IPS-NIHi11 (cell line): ENCODE results near the gene KRTAP4-7.
"Not testable (repeated sequence)": the region's sequence is repeated elsewhere in the genome, so short reads cannot be mapped to it uniquely, and the experiment has no call there.

ENCODE experiments used
- DNase-seq: peaks from one replicate; pipeline ENCODE4 v3.0.0; 2012; ENCODE audit warnings: mixed read lengths, low spot score

KRTAP4-7 gene

GRCh38 chr17:41084100-41084856 is at the start of gene KRTAP4-7:
KRTAP4-7 (plus strand) TSS chr17:41084150; CDS start chr17:41084207, 57 bp downstream.
- not testable (repeated sequence) for DNase-seq

- DNase-seq: not testable (repeated sequence)
Observed at GRCh38 chr17:41034346-41034935, 49.5 kb upstream of the KRTAP4-7 start, which contains the start of gene KRTAP1-3. KRTAP1-3 (minus strand) TSS chr17:41034874; CDS start chr17:41034821, 53 bp downstream.

GRCh38 chr17:41037853-41038350 is 46.0 kb upstream of the KRTAP4-7 start:
- DNase-seq: no peak

- not testable (repeated sequence) for DNase-seq
Observed at GRCh38 chr17:41040783-41041571, 43.0 kb upstream of the KRTAP4-7 start, which contains the start of gene KRTAP1-1. KRTAP1-1 (minus strand) TSS chr17:41041450; CDS start chr17:41041397, 53 bp downstream.

- DNase-seq: no peak
Observed at GRCh38 chr17:41042953-41043352, 41.0 kb upstream of the KRTAP4-7 start.

GRCh38 chr17:41046735-41047465 is 37.0 kb upstream of the KRTAP4-7 start, which contains the start of gene KRTAP2-1:
KRTAP2-1 (minus strand) TSS chr17:41047316; CDS start chr17:41047267, 49 bp downstream.
- not testable (repeated sequence) for DNase-seq

GRCh38 chr17:41048441-41048840 is 35.5 kb upstream of the KRTAP4-7 start:
- no peak for DNase-seq

- DNase-seq: no peak
Observed at GRCh38 chr17:41049110-41049509, 34.8 kb upstream of the KRTAP4-7 start.

- DNase-seq: no peak
Observed at GRCh38 chr17:41052566-41052965, 31.4 kb upstream of the KRTAP4-7 start.

GRCh38 chr17:41054025-41054424 is 29.9 kb upstream of the KRTAP4-7 start:
- no peak for DNase-seq

- not testable (repeated sequence) for DNase-seq
Observed at GRCh38 chr17:41054556-41054955, 29.4 kb upstream of the KRTAP4-7 start.

GRCh38 chr17:41055130-41055529 is 28.8 kb upstream of the KRTAP4-7 start, which contains the start of gene KRTAP2-2:
KRTAP2-2 (minus strand) TSS chr17:41055230; CDS start chr17:41055211, 19 bp downstream.
- DNase-seq: not testable (repeated sequence)

- DNase-seq: no peak
Observed at GRCh38 chr17:41057547-41057946, 26.4 kb upstream of the KRTAP4-7 start.

- DNase-seq: no peak
Observed at GRCh38 chr17:41058741-41059140, 25.2 kb upstream of the KRTAP4-7 start.

GRCh38 chr17:41059276-41060051 is 24.5 kb upstream of the KRTAP4-7 start:
- DNase-seq: not testable (repeated sequence)

- DNase-seq: no peak
Observed at GRCh38 chr17:41060052-41060604, 23.8 kb upstream of the KRTAP4-7 start, which contains the start of gene KRTAP2-3. KRTAP2-3 (minus strand) TSS chr17:41060114; CDS start chr17:41060050, 64 bp downstream.

GRCh38 chr17:41061964-41062363 is 22.0 kb upstream of the KRTAP4-7 start:
- no peak for DNase-seq

GRCh38 chr17:41063449-41063848 is 20.5 kb upstream of the KRTAP4-7 start:
- no peak for DNase-seq

GRCh38 chr17:41064301-41064700 is 19.6 kb upstream of the KRTAP4-7 start:
- no peak for DNase-seq
